Retinal pigment epithelial cell (primary cell): ENCODE data around the gene ADAMTS6.

Experiments
- DNase-seq: peaks from one replicate; pipeline ENCODE4 v3.0.0-alpha.2; 2010; ENCODE audit warnings: low read depth
- H3K4me3 ChIP-seq: 2 replicates; pipeline ENCODE4 v1.5.1; 2011; ENCODE audit warnings: mild to moderate bottlenecking, low read length, control low read depth, moderate library complexity
- TF ChIP-seq, protein P1 (sequence below): conservative IDR thresholded peaks from 2 replicates; pipeline ENCODE4 v1.5.1; 2011; ENCODE audit warnings: low read depth, low read length, control low read depth, inconsistent platforms

ADAMTS6 gene

DNA sequence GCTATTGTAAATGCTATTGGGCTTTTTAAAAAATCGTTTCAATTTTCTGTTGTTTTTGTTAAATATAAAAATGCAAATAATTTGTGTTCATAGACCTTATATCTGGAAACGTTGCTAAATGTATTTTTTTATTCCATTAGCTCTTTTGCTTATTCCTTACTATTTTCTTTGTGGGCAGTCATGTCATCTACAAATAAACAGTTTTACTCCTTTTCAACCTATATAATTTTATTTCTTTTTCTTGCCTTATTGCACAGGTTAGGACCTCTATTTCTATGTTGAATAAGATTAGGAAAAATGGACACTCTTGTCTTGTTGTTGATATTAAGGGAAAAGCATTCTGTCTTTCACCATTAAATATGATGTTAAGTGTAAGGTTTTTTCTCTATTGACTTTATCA lies 364.2 kb downstream of the ADAMTS6 start:
- no peak for DNase-seq
- TF ChIP-seq, protein P1, sequence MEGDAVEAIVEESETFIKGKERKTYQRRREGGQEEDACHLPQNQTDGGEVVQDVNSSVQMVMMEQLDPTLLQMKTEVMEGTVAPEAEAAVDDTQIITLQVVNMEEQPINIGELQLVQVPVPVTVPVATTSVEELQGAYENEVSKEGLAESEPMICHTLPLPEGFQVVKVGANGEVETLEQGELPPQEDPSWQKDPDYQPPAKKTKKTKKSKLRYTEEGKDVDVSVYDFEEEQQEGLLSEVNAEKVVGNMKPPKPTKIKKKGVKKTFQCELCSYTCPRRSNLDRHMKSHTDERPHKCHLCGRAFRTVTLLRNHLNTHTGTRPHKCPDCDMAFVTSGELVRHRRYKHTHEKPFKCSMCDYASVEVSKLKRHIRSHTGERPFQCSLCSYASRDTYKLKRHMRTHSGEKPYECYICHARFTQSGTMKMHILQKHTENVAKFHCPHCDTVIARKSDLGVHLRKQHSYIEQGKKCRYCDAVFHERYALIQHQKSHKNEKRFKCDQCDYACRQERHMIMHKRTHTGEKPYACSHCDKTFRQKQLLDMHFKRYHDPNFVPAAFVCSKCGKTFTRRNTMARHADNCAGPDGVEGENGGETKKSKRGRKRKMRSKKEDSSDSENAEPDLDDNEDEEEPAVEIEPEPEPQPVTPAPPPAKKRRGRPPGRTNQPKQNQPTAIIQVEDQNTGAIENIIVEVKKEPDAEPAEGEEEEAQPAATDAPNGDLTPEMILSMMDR, result no peak
- H3K4me3 ChIP-seq, result no peak overlapping the region

DNA sequence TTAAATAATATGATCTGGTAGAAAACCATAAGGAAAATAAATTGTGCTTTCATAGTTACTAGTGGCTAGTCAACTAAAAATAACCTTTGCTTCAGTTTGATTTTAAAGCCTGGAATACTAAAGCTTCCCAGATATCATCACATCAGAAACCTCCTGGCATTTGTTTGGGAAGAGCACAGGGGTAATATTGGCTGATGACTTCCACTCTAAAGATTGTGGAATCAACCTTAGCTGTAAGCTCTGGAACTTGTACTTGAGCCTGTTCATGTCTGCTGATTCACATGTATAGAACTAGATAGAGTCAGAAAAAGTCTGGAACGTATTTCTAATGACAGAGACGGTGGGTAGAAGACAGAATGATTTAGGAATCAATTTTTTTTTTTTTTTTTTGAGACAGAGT lies 367.9 kb downstream of the ADAMTS6 start:
- DNase-seq, result no peak
- no peak overlapping the region for H3K4me3 ChIP-seq
- TF ChIP-seq, protein P1, result no peak

DNA sequence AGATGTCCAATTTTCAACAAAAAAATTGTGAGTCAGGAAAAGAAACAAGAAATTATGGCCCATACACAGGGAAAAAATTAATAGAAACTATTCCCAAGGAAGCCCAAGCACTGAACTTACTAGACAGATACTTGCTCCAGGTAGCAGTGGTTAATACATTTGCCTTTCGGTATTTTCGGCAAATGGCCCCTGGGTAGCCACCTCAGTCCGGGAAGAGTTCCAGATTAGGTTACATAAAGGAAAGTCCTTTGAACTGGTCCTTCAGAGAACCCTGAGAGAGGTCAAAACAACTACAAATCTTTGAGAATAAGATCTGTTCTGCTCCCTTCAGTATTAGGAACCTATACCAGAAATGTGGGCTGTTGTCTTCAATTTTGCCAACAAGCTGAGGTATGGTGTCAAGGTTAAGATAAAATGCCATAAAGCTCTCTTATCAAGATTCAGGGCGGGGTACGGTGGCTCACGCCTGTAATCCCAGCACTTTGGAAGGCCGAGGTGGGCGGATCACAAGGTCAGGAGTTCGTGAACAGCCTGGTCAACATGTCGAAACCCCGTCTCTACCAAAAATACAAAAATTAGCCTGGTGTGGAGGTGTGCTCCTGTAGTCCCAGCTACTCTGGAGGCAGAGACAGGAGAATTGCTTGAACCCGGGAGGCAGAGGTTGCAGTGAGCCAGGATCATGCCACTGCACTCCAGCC lies 369.6 kb downstream of the ADAMTS6 start:
- DNase-seq, result no peak
- TF ChIP-seq, protein P1, result no peak
- H3K4me3 ChIP-seq, result no peak overlapping the region

DNA sequence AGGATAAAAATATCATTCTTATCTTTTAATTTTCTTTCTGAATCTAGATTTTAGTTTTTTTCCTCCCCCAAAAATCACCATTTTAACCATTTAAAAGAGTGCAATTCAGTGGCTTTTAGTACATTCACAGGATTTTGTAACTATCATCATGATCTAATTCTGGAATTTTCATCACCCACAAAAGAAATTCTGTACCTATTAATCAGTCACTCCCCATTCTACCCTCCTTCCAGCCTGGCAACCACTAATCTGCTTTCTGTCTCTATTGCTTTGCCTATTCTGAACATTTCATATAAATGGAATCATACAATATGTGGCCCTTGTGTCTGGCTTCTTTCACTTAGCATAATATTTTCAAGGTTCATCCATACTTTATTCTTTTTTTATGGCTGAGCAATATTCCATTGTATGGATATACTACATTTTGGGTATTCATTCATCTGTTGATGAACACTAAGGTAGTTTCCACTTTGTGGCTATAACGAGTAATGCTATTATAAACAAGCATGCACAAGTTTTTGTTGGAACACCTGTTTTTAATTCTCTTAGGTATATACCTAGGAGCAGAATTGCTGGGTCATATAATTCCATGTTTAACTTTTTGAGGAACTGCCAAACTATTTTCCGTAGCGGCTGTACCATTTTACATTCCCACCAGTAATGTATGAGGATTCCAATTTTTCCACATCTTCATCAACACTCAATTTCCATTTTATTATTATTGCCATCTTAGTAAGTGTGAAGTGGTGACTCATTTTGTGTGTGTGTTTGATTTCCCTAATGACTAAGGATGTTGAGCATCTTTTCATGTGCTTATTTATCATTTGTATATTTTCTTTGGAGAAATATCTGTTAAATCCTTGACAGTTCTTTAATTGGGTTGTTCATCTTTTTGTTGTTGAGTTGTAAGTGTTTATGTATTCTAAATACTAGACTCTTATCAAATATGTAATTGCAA lies 372.7 kb downstream of the ADAMTS6 start:
- TF ChIP-seq, protein P1, result no peak
- H3K4me3 ChIP-seq, result no peak overlapping the region
- no peak for DNase-seq

DNA sequence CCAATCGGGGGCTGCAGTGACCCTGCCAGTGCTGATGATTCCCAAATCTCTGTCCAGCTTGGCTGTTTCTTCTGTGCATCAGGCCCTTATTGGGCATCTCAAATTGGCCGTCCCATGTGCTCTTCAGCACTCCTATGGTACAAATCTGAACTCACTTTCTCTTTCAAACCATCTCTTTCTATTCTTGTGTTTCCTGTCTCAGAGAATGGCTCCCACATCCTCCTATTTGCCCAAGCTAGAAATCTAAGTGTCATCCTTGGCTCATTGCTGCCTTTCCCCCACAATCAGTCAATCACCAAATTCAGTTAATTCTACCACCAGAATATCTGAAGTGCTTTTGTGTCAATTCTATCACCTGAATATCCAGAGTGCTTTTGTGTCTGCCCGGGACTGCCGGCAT lies 376.4 kb downstream of the ADAMTS6 start:
- H3K4me3 ChIP-seq, result no peak overlapping the region
- no peak for DNase-seq
- TF ChIP-seq, protein P1, result no peak

DNA sequence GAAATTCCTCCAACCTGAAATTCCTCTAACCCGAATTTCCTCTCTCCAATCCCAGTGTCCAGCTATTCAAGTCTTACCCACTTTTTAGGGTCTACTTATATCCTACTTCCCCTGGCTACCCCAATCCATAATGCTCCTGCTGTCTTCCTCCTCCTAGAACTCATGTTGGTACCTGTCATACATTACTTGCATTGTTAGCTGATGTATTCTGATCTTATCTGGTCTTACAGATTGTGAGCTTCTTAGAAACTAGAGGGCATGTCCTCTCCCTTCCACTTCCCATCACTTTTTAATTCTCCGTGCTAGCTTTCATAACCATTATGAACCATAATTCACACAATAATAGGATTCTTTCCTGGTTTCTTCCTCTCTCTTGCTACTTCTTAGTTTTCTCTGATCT lies 376.9 kb downstream of the ADAMTS6 start:
- TF ChIP-seq, protein P1, result no peak
- no peak for DNase-seq
- H3K4me3 ChIP-seq, result no peak overlapping the region
